ENCODE results near the gene PPARA.

PPARA gene

GRCh38 chr22:46278656-46279645 lies 128.6 kb downstream of the PPARA start:
- H3K4me3 ChIP-seq (ENCODE audit: low read depth, low read length): no peak overlapping the region
- TF ChIP-seq CTCF (IDR thresholded peaks at IDR 0.05; ENCODE audit: low read depth, low read length): no peak
- no peak for DNase-seq (ENCODE audit: low read depth, low spot score)
- in situ Hi-C loops (cut with HindIII; ENCODE audit: low sequenced_read_pairs): no loop called here

GRCh38 chr22:46280063-46280817 lies 129.9 kb downstream of the PPARA start:
- no peak overlapping the region for H3K4me3 ChIP-seq (ENCODE audit: low read depth, low read length)
- TF ChIP-seq CTCF (IDR thresholded peaks at IDR 0.05; ENCODE audit: low read depth, low read length): no peak
- DNase-seq (ENCODE audit: low read depth, low spot score): no peak
- in situ Hi-C loops (cut with HindIII; ENCODE audit: low sequenced_read_pairs): no loop called here

- no peak for DNase-seq (ENCODE audit: low read depth, low spot score)
- H3K4me3 ChIP-seq (ENCODE audit: low read depth, low read length): no peak overlapping the region
- no peak for TF ChIP-seq CTCF (IDR thresholded peaks at IDR 0.05; ENCODE audit: low read depth, low read length)
- in situ Hi-C loops (cut with HindIII; ENCODE audit: low sequenced_read_pairs): no loop called here
These were observed 130.8 kb downstream of the PPARA start for GRCh38 chr22:46280999-46281623.

- no peak overlapping the region for H3K4me3 ChIP-seq (ENCODE audit: low read depth, low read length)
- in situ Hi-C loops (cut with HindIII; ENCODE audit: low sequenced_read_pairs): no loop called here
- no peak for DNase-seq (ENCODE audit: low read depth, low spot score)
- TF ChIP-seq CTCF (IDR thresholded peaks at IDR 0.05; ENCODE audit: low read depth, low read length): no peak
These were observed 131.7 kb downstream of the PPARA start for GRCh38 chr22:46281866-46282678.

GRCh38 chr22:46286006-46286405 lies 135.7 kb downstream of the PPARA start:
- TF ChIP-seq CTCF (IDR thresholded peaks at IDR 0.05; ENCODE audit: low read depth, low read length): no peak
- no peak overlapping the region for H3K4me3 ChIP-seq (ENCODE audit: low read depth, low read length)
- peak; percentile 10 for DNase-seq (ENCODE audit: low read depth, low spot score)
- in situ Hi-C loops (cut with HindIII; ENCODE audit: low sequenced_read_pairs): no loop called here

Measured in astrocyte of the spinal cord (primary cell).